GM19193 (cell line): Measurements from ENCODE around the gene CREBZF.

Source experiments
- POLR2A ChIP-seq: IDR thresholded peaks from 4 replicates; pipeline ENCODE4 v1.6.1; 2011; ENCODE audit not compliant: insufficient read depth, insufficient read length; ENCODE audit errors: extremely low read depth

Gene CREBZF

GRCh38 chr11:85682330-85683305 lies 17.7 kb upstream of the CREBZF start:
- no peak for TF ChIP-seq POLR2A

- TF ChIP-seq POLR2A = no peak
Measured at GRCh38 chr11:85680897-85681296, 16.0 kb upstream of the CREBZF start.

- TF ChIP-seq POLR2A = no peak
Measured at GRCh38 chr11:85679576-85679975, 14.6 kb upstream of the CREBZF start.

GRCh38 chr11:85673393-85673792 lies 8.5 kb upstream of the CREBZF start:
- TF ChIP-seq POLR2A = no peak

- TF ChIP-seq POLR2A = no peak
Measured at GRCh38 chr11:85672105-85672902, 7.4 kb upstream of the CREBZF start.

- TF ChIP-seq POLR2A = no peak
Measured at GRCh38 chr11:85668157-85668556, 3.2 kb upstream of the CREBZF start.

GRCh38 chr11:85666687-85667086 lies 1.8 kb upstream of the CREBZF start:
- no peak for TF ChIP-seq POLR2A

GRCh38 chr11:85665733-85666132 lies 804 bp upstream of the CREBZF start:
- TF ChIP-seq POLR2A = no peak

- peak; percentile 60 for TF ChIP-seq POLR2A
Measured at GRCh38 chr11:85663753-85664614, 945 bp downstream of the CREBZF start.

GRCh38 chr11:85663080-85663752 lies 1.7 kb downstream of the CREBZF start:
- no peak for TF ChIP-seq POLR2A

- no peak for TF ChIP-seq POLR2A
Measured at GRCh38 chr11:85661972-85662664, 2.8 kb downstream of the CREBZF start.

- TF ChIP-seq POLR2A = no peak
Measured at GRCh38 chr11:85658180-85658579, 6.7 kb downstream of the CREBZF start.

- TF ChIP-seq POLR2A = no peak
Measured at GRCh38 chr11:85656777-85657176, 8.2 kb downstream of the CREBZF start.
